Measurements from ENCODE around the gene SF3A2.

Gene SF3A2

GRCh38 chr19:2190848-2191455, 45.7 kb upstream of the SF3A2 start:
- TF ChIP-seq TEAD4 (IDR thresholded peaks at IDR 0.05): no peak
- TF ChIP-seq EGR1 (IDR thresholded peaks at IDR 0.05): no peak
- TF ChIP-seq TCF12 (IDR thresholded peaks at IDR 0.05; ENCODE audit: low read depth): no peak
- TF ChIP-seq, protein P1, sequence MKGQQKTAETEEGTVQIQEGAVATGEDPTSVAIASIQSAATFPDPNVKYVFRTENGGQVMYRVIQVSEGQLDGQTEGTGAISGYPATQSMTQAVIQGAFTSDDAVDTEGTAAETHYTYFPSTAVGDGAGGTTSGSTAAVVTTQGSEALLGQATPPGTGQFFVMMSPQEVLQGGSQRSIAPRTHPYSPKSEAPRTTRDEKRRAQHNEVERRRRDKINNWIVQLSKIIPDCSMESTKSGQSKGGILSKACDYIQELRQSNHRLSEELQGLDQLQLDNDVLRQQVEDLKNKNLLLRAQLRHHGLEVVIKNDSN (IDR thresholded peaks at IDR 0.05): no peak
- TF ChIP-seq RAD21 (IDR thresholded peaks at IDR 0.05; ENCODE audit: low read depth): no peak
- TF ChIP-seq, protein P2, sequence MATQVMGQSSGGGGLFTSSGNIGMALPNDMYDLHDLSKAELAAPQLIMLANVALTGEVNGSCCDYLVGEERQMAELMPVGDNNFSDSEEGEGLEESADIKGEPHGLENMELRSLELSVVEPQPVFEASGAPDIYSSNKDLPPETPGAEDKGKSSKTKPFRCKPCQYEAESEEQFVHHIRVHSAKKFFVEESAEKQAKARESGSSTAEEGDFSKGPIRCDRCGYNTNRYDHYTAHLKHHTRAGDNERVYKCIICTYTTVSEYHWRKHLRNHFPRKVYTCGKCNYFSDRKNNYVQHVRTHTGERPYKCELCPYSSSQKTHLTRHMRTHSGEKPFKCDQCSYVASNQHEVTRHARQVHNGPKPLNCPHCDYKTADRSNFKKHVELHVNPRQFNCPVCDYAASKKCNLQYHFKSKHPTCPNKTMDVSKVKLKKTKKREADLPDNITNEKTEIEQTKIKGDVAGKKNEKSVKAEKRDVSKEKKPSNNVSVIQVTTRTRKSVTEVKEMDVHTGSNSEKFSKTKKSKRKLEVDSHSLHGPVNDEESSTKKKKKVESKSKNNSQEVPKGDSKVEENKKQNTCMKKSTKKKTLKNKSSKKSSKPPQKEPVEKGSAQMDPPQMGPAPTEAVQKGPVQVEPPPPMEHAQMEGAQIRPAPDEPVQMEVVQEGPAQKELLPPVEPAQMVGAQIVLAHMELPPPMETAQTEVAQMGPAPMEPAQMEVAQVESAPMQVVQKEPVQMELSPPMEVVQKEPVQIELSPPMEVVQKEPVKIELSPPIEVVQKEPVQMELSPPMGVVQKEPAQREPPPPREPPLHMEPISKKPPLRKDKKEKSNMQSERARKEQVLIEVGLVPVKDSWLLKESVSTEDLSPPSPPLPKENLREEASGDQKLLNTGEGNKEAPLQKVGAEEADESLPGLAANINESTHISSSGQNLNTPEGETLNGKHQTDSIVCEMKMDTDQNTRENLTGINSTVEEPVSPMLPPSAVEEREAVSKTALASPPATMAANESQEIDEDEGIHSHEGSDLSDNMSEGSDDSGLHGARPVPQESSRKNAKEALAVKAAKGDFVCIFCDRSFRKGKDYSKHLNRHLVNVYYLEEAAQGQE (IDR thresholded peaks at IDR 0.05; ENCODE audit: low read depth): no peak
- TF ChIP-seq MAX (IDR thresholded peaks at IDR 0.05): no peak
- TF ChIP-seq ZBTB7A (IDR thresholded peaks at IDR 0.05; ENCODE audit: low read depth): no peak
- TF ChIP-seq FOXM1 (IDR thresholded peaks at IDR 0.05; ENCODE audit: borderline replicate concordance, low read depth): no peak
- TF ChIP-seq CEBPB (IDR thresholded peaks at IDR 0.05): no peak
- no peak for TF ChIP-seq EP300 (IDR thresholded peaks at IDR 0.05; ENCODE audit: borderline replicate concordance)
- TF ChIP-seq YY1 (IDR thresholded peaks at IDR 0.05; ENCODE audit: low read depth): no peak
- no peak for TF ChIP-seq NFIC (IDR thresholded peaks at IDR 0.05)

GRCh38 chr19:2191456-2192310, 44.9 kb upstream of the SF3A2 start:
- TF ChIP-seq TCF12 (IDR thresholded peaks at IDR 0.05; ENCODE audit: low read depth) (no peak), RAD21 (IDR thresholded peaks at IDR 0.05; ENCODE audit: low read depth) (no peak), MAX (IDR thresholded peaks at IDR 0.05) (no peak), TEAD4 (IDR thresholded peaks at IDR 0.05) (no peak), NFIC (IDR thresholded peaks at IDR 0.05) (no peak), CEBPB (IDR thresholded peaks at IDR 0.05) (no peak), ZBTB7A (IDR thresholded peaks at IDR 0.05; ENCODE audit: low read depth) (no peak), TAF1 (IDR thresholded peaks at IDR 0.05; ENCODE audit: low read depth) (no peak), EP300 (IDR thresholded peaks at IDR 0.05; ENCODE audit: borderline replicate concordance) (no peak), YY1 (IDR thresholded peaks at IDR 0.05; ENCODE audit: low read depth) (no peak), CREB1 (IDR thresholded peaks at IDR 0.05; ENCODE audit: low read depth) (no peak), FOXM1 (IDR thresholded peaks at IDR 0.05; ENCODE audit: borderline replicate concordance, low read depth) (no peak), EGR1 (IDR thresholded peaks at IDR 0.05) (no peak)
- TF ChIP-seq, protein P2 (IDR thresholded peaks at IDR 0.05; ENCODE audit: low read depth): no peak
- TF ChIP-seq, protein P1 (IDR thresholded peaks at IDR 0.05): no peak

DNA sequence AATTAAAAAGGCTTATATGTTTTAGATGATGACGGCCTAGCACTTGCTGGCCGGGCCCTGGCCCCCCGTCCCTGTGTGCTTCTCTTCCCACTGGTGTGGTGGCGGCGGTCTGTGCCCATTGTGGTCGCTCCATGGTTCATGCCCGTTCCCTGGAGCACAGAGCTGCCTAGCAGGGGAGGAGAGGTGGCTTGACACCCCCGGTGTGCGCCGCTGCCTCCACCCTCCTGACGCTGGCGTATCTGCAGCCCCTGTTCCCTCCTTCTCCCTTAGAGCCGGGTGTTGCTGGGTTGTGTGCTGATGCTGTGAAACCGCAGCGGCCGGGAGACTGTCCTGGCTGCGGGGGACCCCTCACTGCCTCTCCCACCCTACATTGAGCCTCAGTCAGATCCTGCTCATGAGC, 43.8 kb upstream of the SF3A2 start:
- TF ChIP-seq ZBTB7A (IDR thresholded peaks at IDR 0.05; ENCODE audit: low read depth) (no peak), TCF12 (IDR thresholded peaks at IDR 0.05; ENCODE audit: low read depth) (no peak), NFIC (IDR thresholded peaks at IDR 0.05) (no peak), MAX (IDR thresholded peaks at IDR 0.05) (no peak), RAD21 (IDR thresholded peaks at IDR 0.05; ENCODE audit: low read depth) (no peak), YY1 (IDR thresholded peaks at IDR 0.05; ENCODE audit: low read depth) (no peak), TAF1 (IDR thresholded peaks at IDR 0.05; ENCODE audit: low read depth) (no peak), CREB1 (IDR thresholded peaks at IDR 0.05; ENCODE audit: low read depth) (no peak), EP300 (IDR thresholded peaks at IDR 0.05; ENCODE audit: borderline replicate concordance) (no peak), CEBPB (IDR thresholded peaks at IDR 0.05) (no peak), TEAD4 (IDR thresholded peaks at IDR 0.05) (no peak), FOXM1 (IDR thresholded peaks at IDR 0.05; ENCODE audit: borderline replicate concordance, low read depth) (no peak), EGR1 (IDR thresholded peaks at IDR 0.05) (no peak)
- TF ChIP-seq, protein P1 (IDR thresholded peaks at IDR 0.05): no peak
- TF ChIP-seq, protein P2 (IDR thresholded peaks at IDR 0.05; ENCODE audit: low read depth): no peak

All from Ishikawa (cell line).